CD14-positive monocyte (primary cell): ENCODE data around the gene PKMYT1. TPM values are rescaled to one million over a fixed set of nuclear protein-coding genes. Genes with fewer than 3 reads are reported as not detected.

Experiments used
- DNase-seq, 3 donors: peaks; one replicate each; pipeline ENCODE4 v3.0.0-alpha.2; 2011 to 2022
- H2AFZ ChIP-seq: 2 replicates; pipeline ENCODE4 v1.6.0; 2012; ENCODE audit warnings: mild to moderate bottlenecking, low read depth, low read length, inconsistent platforms; ENCODE audit not compliant: insufficient read depth, poor library complexity, severe bottlenecking
- H3K27ac ChIP-seq, 2 donors: 1 replicate in 1 of 2; 2 replicates in 1 of 2; pipeline ENCODE4 v1.5.1; 2012 to 2013; ENCODE audit warnings: low read length in 2 of 2, control low read depth in 1 of 2, inconsistent platforms in 1 of 2, low read depth in 1 of 2, mild to moderate bottlenecking in 1 of 2
- H3K27me3 ChIP-seq, 2 donors: one replicate each; pipeline versions ENCODE4 v1.6.0 to v1.6.1; 2011 to 2013; ENCODE audit warnings: low read length in 2 of 2; ENCODE audit not compliant: control insufficient read depth in 2 of 2, insufficient read depth in 2 of 2
- H3K36me3 ChIP-seq, 2 donors: replicated peaks in 1 of 2; 1 replicate in 1 of 2; 2 replicates in 1 of 2; pipeline versions ENCODE4 v1.5.1 to v1.6.1; 2012 to 2013; ENCODE audit warnings: low read length in 2 of 2, control low read depth in 1 of 2, inconsistent platforms in 1 of 2, mild to moderate bottlenecking in 1 of 2; ENCODE audit not compliant: insufficient read depth in 2 of 2, control insufficient read depth in 1 of 2
- H3K4me1 ChIP-seq, 2 donors: 1 replicate in 1 of 2; 2 replicates in 1 of 2; pipeline versions ENCODE4 v1.5.1 to v1.6.1; 2012 to 2013; ENCODE audit warnings: low read length in 2 of 2, control low read depth in 1 of 2, inconsistent platforms in 1 of 2, mild to moderate bottlenecking in 1 of 2, moderate library complexity in 1 of 2; ENCODE audit not compliant: insufficient read depth in 2 of 2, control insufficient read depth in 1 of 2
- H3K4me2 ChIP-seq: replicated peaks from 2 replicates; pipeline ENCODE3; 2012; ENCODE audit warnings: low read length, moderate library complexity, mild to moderate bottlenecking; ENCODE audit not compliant: poor library complexity, severe bottlenecking; ENCODE audit errors: extremely low read depth
- H3K4me3 ChIP-seq, 3 experiments: fragments of 200-600 bp in 1 of 3; sonication (generic) in 1 of 3; replicated peaks in 1 of 3; 1 replicate in 2 of 3; 2 replicates in 1 of 3; pipeline ENCODE4 v1.5.1; 2011 to 2013; ENCODE audit warnings: low read length in 3 of 3, mild to moderate bottlenecking in 3 of 3, control low read depth in 2 of 3, low read depth in 2 of 3, inconsistent platforms in 1 of 3, moderate library complexity in 1 of 3
- H3K79me2 ChIP-seq: 2 replicates; pipeline ENCODE4 v1.6.0; 2012; ENCODE audit warnings: mild to moderate bottlenecking, control low read depth, inconsistent platforms, low read length, moderate library complexity; ENCODE audit not compliant: insufficient read depth
- H3K9ac ChIP-seq: 2 replicates; pipeline ENCODE4 v1.6.0; 2017; ENCODE audit warnings: low read length, mild to moderate bottlenecking; ENCODE audit not compliant: insufficient read depth, poor library complexity, severe bottlenecking
- H3K9me3 ChIP-seq, 2 donors: replicated peaks in 1 of 2; 1 replicate in 1 of 2; 2 replicates in 1 of 2; pipeline versions ENCODE4 v1.5.1 to v1.6.1; 2012 to 2013; ENCODE audit warnings: low read length in 2 of 2, control low read depth in 1 of 2; ENCODE audit not compliant: control insufficient read depth in 1 of 2, insufficient read depth in 1 of 2
- H4K20me1 ChIP-seq: 2 replicates; pipeline ENCODE4 v1.6.0; 2012; ENCODE audit warnings: mild to moderate bottlenecking, low read length, control low read depth, moderate library complexity; ENCODE audit not compliant: insufficient read depth
- H3K27ac Mint-ChIP-seq, 7 donors: one replicate each; pipeline ENCODE4 v1.8.0; 2020; ENCODE audit warnings: mild to moderate bottlenecking in 7 of 7, mixed read lengths in 7 of 7, moderate library complexity in 6 of 7, inconsistent platforms in 2 of 7
- H3K27me3 Mint-ChIP-seq, 3 donors: one replicate each; pipeline ENCODE4 v1.8.0; 2021 to 2022; ENCODE audit warnings: low read depth in 3 of 3, mild to moderate bottlenecking in 3 of 3, mixed read lengths in 3 of 3, moderate library complexity in 3 of 3, inconsistent platforms in 1 of 3
- H3K36me3 Mint-ChIP-seq, 2 donors: one replicate each; pipeline ENCODE4 v1.8.0; 2020; ENCODE audit warnings: mixed read lengths in 2 of 2, inconsistent platforms in 1 of 2, mild to moderate bottlenecking in 1 of 2
- H3K4me1 Mint-ChIP-seq: one replicate; pipeline ENCODE4 v1.8.0; 2020; ENCODE audit warnings: mild to moderate bottlenecking, mixed read lengths
- H3K4me3 Mint-ChIP-seq, 2 donors: one replicate each; pipeline ENCODE4 v1.8.0; 2020; ENCODE audit warnings: mild to moderate bottlenecking in 2 of 2, mixed read lengths in 2 of 2, moderate library complexity in 1 of 2
- H3K9me3 Mint-ChIP-seq, 7 donors: one replicate each; pipeline ENCODE4 v1.8.0; 2020 to 2022; ENCODE audit warnings: mixed read lengths in 7 of 7, mild to moderate bottlenecking in 6 of 7, moderate library complexity in 6 of 7, inconsistent platforms in 2 of 7
- CTCF ChIP-seq: fragments of 200-600 bp; IDR thresholded peaks from one replicate; pipeline ENCODE4 v1.8.0; 2022; ENCODE audit warnings: antibody characterized with exemption, mild to moderate bottlenecking
- WGBS: methylation state at CpG from one replicate; pipeline ENCODE4 v1.1.5; 2013; ENCODE audit warnings: missing lambda C conversion rate; ENCODE audit not compliant: insufficient coverage; 5-methylcytosine and 5-hydroxymethylcytosine counted together
- intact Hi-C, 2 donors: fragments of 100-400 bp; cut with micrococcal nuclease; formaldehyde crosslinking; loops; one replicate each; pipeline versions ENCODE4 v1.15.0 to v1.15.1; 2023
- polyA plus RNA-seq, 3 donors: library from polyadenylated mRNA; depleted of rRNA in 1 of 3; unstranded in 2 of 3; stranded (reverse) in 1 of 3; fragments of 300-500 nt in 2 of 3; fragments of >200 nt in 1 of 3; fragmentation: Illumina TruSeq in 2 of 3; gene quantifications; 1 replicate in 2 of 3; 2 replicates in 1 of 3; pipeline ENCODE4 v1.2.3, GENCODE V29; 2012 to 2021

Gene PKMYT1
- polyA plus RNA-seq, 3 donors = 0.39 to 3.2 (median 3.0) TPM

GRCh38 chr16:2950773-2951172 lies 29.5 kb downstream of the PKMYT1 start:
- Histone ChIP-seq H3K9me3 (no peaks in the 10 kb centered on the region), H3K36me3 (peaks cover 8 to 9% of the 10 kb centered on the region in 2 donors), H3K4me1 (peaks cover 6 to 7% of the 10 kb centered on the region in 2 donors), H3K27me3 (no peaks in the 10 kb centered on the region), H3K4me2 (no peak overlapping the region), H3K4me3 (no peak overlapping the region), H2AFZ (no peak overlapping the region), H3K79me2 (no peaks in the 10 kb centered on the region), H4K20me1 (no peaks in the 10 kb centered on the region), H3K9ac (no peak overlapping the region), H3K27ac (no peak overlapping the region)
- TF ChIP-seq CTCF = no peak
- intact Hi-C loops = no loop called here
- Mint-ChIP-seq H3K27ac (no peak overlapping the region), H3K4me3 (no peak overlapping the region), H3K36me3 (peaks cover 8 to 20% of the 10 kb centered on the region in 2 donors), H3K9me3 (no peaks in the 10 kb centered on the region), H3K4me1 (peaks cover under 1% of the 10 kb centered on the region), H3K27me3 (peaks cover 0 to 4% (median 0%) of the 10 kb centered on the region in 3 donors)
- WGBS = 96% methylated on average over 15 of the region's 16 CpGs
- DNase-seq = no peak

GRCh38 chr16:2950353-2950724 lies 29.9 kb downstream of the PKMYT1 start:
- H3K9ac ChIP-seq = no peak overlapping the region
- no peak overlapping the region for H3K4me3 Mint-ChIP-seq

More at GRCh38 chr16:2950353-2950724, 29.9 kb downstream of the PKMYT1 start:
- peaks cover 0 to 2% (median 0%) of the 10 kb centered on the region in 3 donors for H3K27me3 Mint-ChIP-seq
- H3K27ac ChIP-seq = no peak overlapping the region
- intact Hi-C loops = no loop called here
- H2AFZ ChIP-seq = no peak overlapping the region
- DNase-seq = no peak
- H3K36me3 Mint-ChIP-seq = peaks cover 8 to 20% of the 10 kb centered on the region in 2 donors
- H3K27ac Mint-ChIP-seq = no peak overlapping the region
- no peaks in the 10 kb centered on the region for H3K9me3 Mint-ChIP-seq
- H3K9me3 ChIP-seq = no peaks in the 10 kb centered on the region
- H3K4me3 ChIP-seq = no peak overlapping the region
- 96% methylated on average over 12 of the region's 13 CpGs for WGBS
- peaks cover 8 to 9% of the 10 kb centered on the region in 2 donors for H3K36me3 ChIP-seq
- no peaks in the 10 kb centered on the region for H4K20me1 ChIP-seq
- no peaks in the 10 kb centered on the region for H3K79me2 ChIP-seq
- no peak overlapping the region for H3K4me2 ChIP-seq
- peaks cover 2 to 3% of the 10 kb centered on the region in 2 donors for H3K4me1 ChIP-seq
- no peaks in the 10 kb centered on the region for H3K4me1 Mint-ChIP-seq
- TF ChIP-seq CTCF = no peak
- no peaks in the 10 kb centered on the region for H3K27me3 ChIP-seq
